ENCODE data around the gene UNC79.

Gene UNC79

GRCh38 chr14:93745603-93746273 is 315.0 kb downstream of the UNC79 start:
- TF ChIP-seq CTCF (IDR thresholded peaks at IDR 0.05; ENCODE audit: low read length) (no peak), EZH2 (IDR thresholded peaks at IDR 0.05; ENCODE audit: borderline replicate concordance, low read length) (no peak)
- Histone ChIP-seq H4K20me1 (ENCODE audit: insufficient read depth, low read length) (no peaks in the 10 kb centered on the region), H3F3A (ENCODE audit: insufficient read depth, low read length) (no peaks in the 10 kb centered on the region)

GRCh38 chr14:93747102-93747501 is 316.4 kb downstream of the UNC79 start:
- Histone ChIP-seq H3K9ac (ENCODE audit: low read length) (no peak overlapping the region), H3K79me2 (ENCODE audit: insufficient read depth, low read length) (no peaks in the 10 kb centered on the region), H3K4me2 (ENCODE audit: low read length) (no peak overlapping the region), H4K20me1 (ENCODE audit: insufficient read depth, low read length) (no peaks in the 10 kb centered on the region), H2AFZ (ENCODE audit: low read length) (no peak overlapping the region), H3K9me3 (ENCODE audit: low read length) (no peaks in the 10 kb centered on the region), H3K4me3 (ENCODE audit: low read depth, low read length, poor library complexity, severe bottlenecking) (no peak overlapping the region), H3K4me1 (ENCODE audit: insufficient read depth, low read length, severe bottlenecking) (no peaks in the 10 kb centered on the region), H3K36me3 (ENCODE audit: insufficient read depth, low read length) (no peaks in the 10 kb centered on the region), H3F3A (ENCODE audit: insufficient read depth, low read length) (no peaks in the 10 kb centered on the region), H3K27ac (ENCODE audit: low read depth, low read length, poor library complexity, severe bottlenecking) (no peak overlapping the region), H3K9me2 (ENCODE audit: low read depth, low read length) (no peaks in the 10 kb centered on the region), H3K27me3 (ENCODE audit: insufficient read depth, low read length) (no peaks in the 10 kb centered on the region)
- TF ChIP-seq CTCF (IDR thresholded peaks at IDR 0.05; ENCODE audit: low read length) (no peak), EZH2 (IDR thresholded peaks at IDR 0.05; ENCODE audit: borderline replicate concordance, low read length) (no peak)

More at GRCh38 chr14:93745603-93746273, 315.0 kb downstream of the UNC79 start:
- Histone ChIP-seq H2AFZ (ENCODE audit: low read length) (no peak overlapping the region), H3K4me3 (ENCODE audit: low read depth, low read length, poor library complexity, severe bottlenecking) (no peak overlapping the region), H3K36me3 (ENCODE audit: insufficient read depth, low read length) (no peaks in the 10 kb centered on the region), H3K9ac (ENCODE audit: low read length) (no peak overlapping the region), H3K9me3 (ENCODE audit: low read length) (no peaks in the 10 kb centered on the region), H3K9me2 (ENCODE audit: low read depth, low read length) (no peaks in the 10 kb centered on the region), H3K4me2 (ENCODE audit: low read length) (no peak overlapping the region), H3K4me1 (ENCODE audit: insufficient read depth, low read length, severe bottlenecking) (no peaks in the 10 kb centered on the region), H3K27me3 (ENCODE audit: insufficient read depth, low read length) (no peaks in the 10 kb centered on the region), H3K27ac (ENCODE audit: low read depth, low read length, poor library complexity, severe bottlenecking) (no peak overlapping the region), H3K79me2 (ENCODE audit: insufficient read depth, low read length) (no peaks in the 10 kb centered on the region)

- no peaks in the 10 kb centered on the region for H3K4me1 ChIP-seq (ENCODE audit: insufficient read depth, low read length, severe bottlenecking)
- no peaks in the 10 kb centered on the region for H3K27me3 ChIP-seq (ENCODE audit: insufficient read depth, low read length)
- H3K9me3 ChIP-seq (ENCODE audit: low read length), result no peaks in the 10 kb centered on the region
Observed at GRCh38 chr14:93747560-93747959, 316.8 kb downstream of the UNC79 start.

More at GRCh38 chr14:93747560-93747959, 316.8 kb downstream of the UNC79 start:
- H4K20me1 ChIP-seq (ENCODE audit: insufficient read depth, low read length), result no peaks in the 10 kb centered on the region
- no peak overlapping the region for H3K27ac ChIP-seq (ENCODE audit: low read depth, low read length, poor library complexity, severe bottlenecking)
- no peak overlapping the region for H3K4me3 ChIP-seq (ENCODE audit: low read depth, low read length, poor library complexity, severe bottlenecking)
- no peaks in the 10 kb centered on the region for H3K9me2 ChIP-seq (ENCODE audit: low read depth, low read length)
- no peaks in the 10 kb centered on the region for H3F3A ChIP-seq (ENCODE audit: insufficient read depth, low read length)
- no peak overlapping the region for H3K4me2 ChIP-seq (ENCODE audit: low read length)
- H3K79me2 ChIP-seq (ENCODE audit: insufficient read depth, low read length), result no peaks in the 10 kb centered on the region
- TF ChIP-seq EZH2 (IDR thresholded peaks at IDR 0.05; ENCODE audit: borderline replicate concordance, low read length), result no peak
- TF ChIP-seq CTCF (IDR thresholded peaks at IDR 0.05; ENCODE audit: low read length), result no peak
- no peaks in the 10 kb centered on the region for H3K36me3 ChIP-seq (ENCODE audit: insufficient read depth, low read length)
- no peak overlapping the region for H3K9ac ChIP-seq (ENCODE audit: low read length)
- H2AFZ ChIP-seq (ENCODE audit: low read length), result no peak overlapping the region

Data from OCI-LY1 (cell line).